HUES64 (cell line): Measurements from ENCODE around the gene PPIG.
"Not testable (repeated sequence)": the region's sequence is repeated elsewhere in the genome, so short reads cannot be mapped to it uniquely, and the experiment has no call there.

Experiments
- H3K27ac ChIP-seq: 2 replicates; pipeline ENCODE4 v1.7.0; 2013; ENCODE audit warnings: low read depth, low read length, inconsistent platforms
- H3K27me3 ChIP-seq: 2 replicates; pipeline ENCODE4 v1.6.1; 2013; ENCODE audit warnings: mild to moderate bottlenecking, low read length; ENCODE audit not compliant: insufficient read depth
- H3K36me3 ChIP-seq: 2 replicates; pipeline ENCODE4 v1.6.1; 2013; ENCODE audit warnings: mild to moderate bottlenecking, low read length; ENCODE audit not compliant: insufficient read depth
- H3K4me1 ChIP-seq: 2 replicates; pipeline ENCODE4 v1.6.1; 2013; ENCODE audit warnings: mild to moderate bottlenecking, low read length, moderate library complexity; ENCODE audit not compliant: insufficient read depth
- H3K4me3 ChIP-seq: 2 replicates; pipeline ENCODE4 v1.5.1; 2013; ENCODE audit warnings: mild to moderate bottlenecking, low read length, moderate library complexity
- H3K9ac ChIP-seq: 2 replicates; pipeline ENCODE4 v1.6.1; 2013; ENCODE audit warnings: mild to moderate bottlenecking, low read depth, low read length
- H3K9me3 ChIP-seq: 2 replicates; pipeline ENCODE4 v1.6.1; 2013; ENCODE audit warnings: low read depth, low read length; ENCODE audit not compliant: insufficient read depth
- WGBS: fragments of 150-250, 120-280 bp; methylation state at CpG from one replicate; pipeline ENCODE4 v1.1.7; 2013; ENCODE audit warnings: missing lambda C conversion rate; 5-methylcytosine and 5-hydroxymethylcytosine counted together

The PPIG gene

GRCh38 chr2:169683054-169683424 lies 98.9 kb downstream of the PPIG start:
- Histone ChIP-seq H3K27me3 (no peaks in the 10 kb centered on the region), H3K36me3 (no peaks in the 10 kb centered on the region), H3K4me3 (no peak overlapping the region), H3K9ac (no peak overlapping the region), H3K4me1 (peaks cover 14% of the 10 kb centered on the region; the same call in 1 of the 2 replicates), H3K27ac (no peak overlapping the region), H3K9me3 (0 out of 2 replicates have a peak, but pooled peaks cover 4% of the 10 kb centered on the region)
- 66% methylated on average over 3 of the region's 3 CpGs for WGBS

GRCh38 chr2:169683425-169684134 lies 99.4 kb downstream of the PPIG start:
- H3K9me3 ChIP-seq = 0 out of 2 replicates have a peak, but pooled peaks cover 4% of the 10 kb centered on the region
- H3K9ac ChIP-seq = no peak overlapping the region
- H3K36me3 ChIP-seq = no peaks in the 10 kb centered on the region
- H3K27me3 ChIP-seq = no peaks in the 10 kb centered on the region
- peaks cover 14% of the 10 kb centered on the region; the same call in 1 of the 2 replicates for H3K4me1 ChIP-seq
- WGBS = 77% methylated on average over 3 of the region's 3 CpGs
- no peak overlapping the region for H3K27ac ChIP-seq
- H3K4me3 ChIP-seq = no peak overlapping the region

- Histone ChIP-seq H3K27ac (no peak overlapping the region), H3K27me3 (no peaks in the 10 kb centered on the region), H3K4me3 (no peak overlapping the region), H3K36me3 (no peaks in the 10 kb centered on the region), H3K9ac (no peak overlapping the region), H3K9me3 (0 out of 2 replicates have a peak, but pooled peaks cover 4% of the 10 kb centered on the region), H3K4me1 (peaks cover 14% of the 10 kb centered on the region; the same call in 1 of the 2 replicates)
- 86% methylated on average over 3 of the region's 3 CpGs for WGBS
Observed at GRCh38 chr2:169684135-169684565, 100.0 kb downstream of the PPIG start.

- not testable (repeated sequence) for H3K36me3 ChIP-seq, H3K27me3 ChIP-seq, H3K9me3 ChIP-seq, H3K27ac ChIP-seq, H3K4me3 ChIP-seq, H3K9ac ChIP-seq
- 95% methylated on average over 2 of the region's 2 CpGs for WGBS
- H3K4me1 ChIP-seq = peaks cover 14% of the 10 kb centered on the region; the same call in 1 of the 2 replicates
Observed at GRCh38 chr2:169684712-169685111, 100.6 kb downstream of the PPIG start.

DNA sequence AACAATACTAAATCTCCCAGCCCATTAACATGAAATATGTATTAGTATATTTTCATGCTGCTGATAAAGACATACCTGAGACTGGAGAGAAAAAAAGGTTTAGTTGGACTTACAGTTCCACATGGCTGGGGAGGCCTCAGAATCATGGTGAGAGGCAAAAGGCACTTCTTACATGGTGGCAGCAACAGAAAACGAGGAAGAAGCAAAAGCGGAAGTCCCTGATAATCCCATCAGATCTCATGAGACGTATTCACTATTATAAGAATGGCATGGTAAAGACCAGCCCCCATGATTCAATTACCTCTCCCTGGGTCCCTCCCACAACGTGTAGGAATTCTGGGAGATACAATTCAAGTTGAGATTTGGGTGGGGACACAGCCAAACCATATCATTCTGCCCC lies 102.7 kb downstream of the PPIG start:
- H3K9me3 ChIP-seq, H3K27ac ChIP-seq, H3K4me3 ChIP-seq, H3K27me3 ChIP-seq, H3K9ac ChIP-seq, H3K36me3 ChIP-seq: not testable (repeated sequence)
- WGBS = 81% methylated on average over 4 of the region's 4 CpGs
- peaks cover 11% of the 10 kb centered on the region; the same call in 1 of the 2 replicates for H3K4me1 ChIP-seq

GRCh38 chr2:169687943-169688342 lies 103.8 kb downstream of the PPIG start:
- not testable (repeated sequence) for H3K9me3 ChIP-seq, H3K9ac ChIP-seq, H3K4me1 ChIP-seq, H3K4me3 ChIP-seq, H3K36me3 ChIP-seq, H3K27ac ChIP-seq, H3K27me3 ChIP-seq

DNA sequence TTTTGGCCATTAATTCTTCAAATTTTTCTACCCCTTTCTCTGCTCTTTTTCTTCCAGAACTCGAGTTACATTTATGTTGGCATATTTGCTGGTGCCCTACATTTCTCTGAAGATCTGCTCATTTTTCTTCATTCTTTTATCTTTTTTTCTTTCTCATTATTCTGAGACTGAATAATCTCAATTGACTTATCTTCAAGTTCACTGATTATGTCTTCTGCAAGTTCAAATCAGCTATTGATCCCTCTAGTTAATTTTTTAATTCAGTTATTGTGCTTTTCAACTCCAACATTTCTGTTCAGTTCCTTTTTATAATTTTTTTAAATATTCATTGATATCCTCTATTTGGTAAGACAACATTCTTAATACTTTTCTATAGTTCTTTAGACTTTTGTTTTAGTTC lies 106.8 kb downstream of the PPIG start:
- Histone ChIP-seq H3K4me3 (no peak overlapping the region), H3K27ac (no peak overlapping the region), H3K4me1 (no peaks in the 10 kb centered on the region), H3K9ac (no peak overlapping the region), H3K27me3 (no peaks in the 10 kb centered on the region), H3K9me3 (0 out of 2 replicates have a peak, but pooled peaks cover 5% of the 10 kb centered on the region), H3K36me3 (0 out of 2 replicates have a peak, but pooled peaks cover under 1% of the 10 kb centered on the region)
- 59% methylated on average over 1 of the region's 1 CpG for WGBS
